Fibroblast of mammary gland (primary cell): Measurements from ENCODE around the gene RASL11B.

Experiments used
- DNase-seq: peaks from one replicate; pipeline ENCODE4 v3.0.0-alpha.2; 2010; ENCODE audit warnings: low read depth
- H3K4me3 ChIP-seq: 2 replicates; pipeline ENCODE4 v1.5.1; 2011; ENCODE audit warnings: low read depth, mild to moderate bottlenecking, low read length, moderate library complexity; ENCODE audit not compliant: control insufficient read depth
- TF ChIP-seq, protein P1 (sequence below): conservative IDR thresholded peaks from 2 replicates; pipeline ENCODE4 v1.5.1; 2011; ENCODE audit warnings: low read depth, low read length, inconsistent platforms; ENCODE audit not compliant: control insufficient read depth, insufficient read depth

RASL11B gene

DNA sequence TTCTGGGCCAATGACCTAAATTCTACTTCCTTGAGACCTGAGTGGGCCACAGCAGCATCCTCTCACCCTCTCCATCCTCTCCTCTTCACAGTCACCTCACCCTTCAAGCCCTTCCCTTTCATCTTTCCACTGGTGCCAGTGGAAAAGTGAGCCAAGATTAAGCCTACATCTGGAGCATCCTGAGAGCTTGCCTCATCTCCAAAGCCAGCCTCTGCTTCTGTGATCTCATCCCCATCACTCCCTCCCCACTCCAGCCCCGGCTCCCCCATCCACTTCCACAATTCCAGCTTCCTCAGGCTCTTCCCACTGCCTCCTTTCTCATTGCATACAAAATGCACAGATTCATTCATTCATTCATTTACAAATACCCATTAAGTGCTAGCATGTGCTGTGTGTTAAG, 10.1 kb upstream of the RASL11B start:
- TF ChIP-seq, protein P1, sequence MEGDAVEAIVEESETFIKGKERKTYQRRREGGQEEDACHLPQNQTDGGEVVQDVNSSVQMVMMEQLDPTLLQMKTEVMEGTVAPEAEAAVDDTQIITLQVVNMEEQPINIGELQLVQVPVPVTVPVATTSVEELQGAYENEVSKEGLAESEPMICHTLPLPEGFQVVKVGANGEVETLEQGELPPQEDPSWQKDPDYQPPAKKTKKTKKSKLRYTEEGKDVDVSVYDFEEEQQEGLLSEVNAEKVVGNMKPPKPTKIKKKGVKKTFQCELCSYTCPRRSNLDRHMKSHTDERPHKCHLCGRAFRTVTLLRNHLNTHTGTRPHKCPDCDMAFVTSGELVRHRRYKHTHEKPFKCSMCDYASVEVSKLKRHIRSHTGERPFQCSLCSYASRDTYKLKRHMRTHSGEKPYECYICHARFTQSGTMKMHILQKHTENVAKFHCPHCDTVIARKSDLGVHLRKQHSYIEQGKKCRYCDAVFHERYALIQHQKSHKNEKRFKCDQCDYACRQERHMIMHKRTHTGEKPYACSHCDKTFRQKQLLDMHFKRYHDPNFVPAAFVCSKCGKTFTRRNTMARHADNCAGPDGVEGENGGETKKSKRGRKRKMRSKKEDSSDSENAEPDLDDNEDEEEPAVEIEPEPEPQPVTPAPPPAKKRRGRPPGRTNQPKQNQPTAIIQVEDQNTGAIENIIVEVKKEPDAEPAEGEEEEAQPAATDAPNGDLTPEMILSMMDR, result no peak

DNA sequence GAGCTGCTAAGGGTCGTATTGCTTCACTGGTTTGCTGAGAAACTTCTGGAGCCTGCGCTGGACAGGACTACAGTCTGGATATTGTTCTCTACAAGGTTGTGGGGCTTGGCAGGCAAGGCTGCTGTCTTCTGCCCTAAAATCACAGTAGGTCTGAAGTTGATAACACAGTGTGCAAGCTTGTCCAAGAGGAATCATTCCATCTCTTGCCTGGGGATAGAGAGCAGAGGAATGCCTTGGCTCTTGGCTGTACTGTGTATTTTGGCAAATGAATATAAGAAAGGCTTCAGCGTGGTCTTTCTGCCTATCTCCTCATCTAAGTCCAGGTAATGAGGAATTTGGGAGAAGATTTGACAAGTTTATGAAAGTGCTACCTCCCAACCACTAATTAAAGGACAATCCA, 9.4 kb upstream of the RASL11B start:
- TF ChIP-seq, protein P1, result no peak
- no peak overlapping the region for H3K4me3 ChIP-seq
- no peak for DNase-seq

More for the DNA sequence above, 10.1 kb upstream of the RASL11B start:
- H3K4me3 ChIP-seq, result no peak overlapping the region
- DNase-seq, result peak; percentile 27

DNA sequence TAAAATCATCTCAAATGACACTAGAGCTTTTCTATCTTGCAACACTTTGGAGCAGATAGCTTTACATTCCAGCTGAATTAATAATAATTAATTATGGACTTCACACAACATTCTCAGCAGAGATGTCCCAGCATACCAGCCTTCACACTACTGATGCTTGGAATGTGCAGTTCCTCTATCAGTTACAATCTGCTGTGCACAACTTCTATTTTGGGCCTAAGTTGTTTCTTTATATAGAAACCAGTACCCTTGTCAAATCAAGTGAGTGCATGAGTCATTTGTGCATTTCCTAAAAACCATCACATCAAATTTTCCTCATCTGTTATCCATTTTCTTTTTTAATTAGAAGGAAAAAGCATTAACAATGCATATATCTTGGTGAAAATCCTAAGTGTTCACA, 8.8 kb upstream of the RASL11B start:
- TF ChIP-seq, protein P1, result no peak
- DNase-seq, result peak; percentile 59
- no peak overlapping the region for H3K4me3 ChIP-seq

DNA sequence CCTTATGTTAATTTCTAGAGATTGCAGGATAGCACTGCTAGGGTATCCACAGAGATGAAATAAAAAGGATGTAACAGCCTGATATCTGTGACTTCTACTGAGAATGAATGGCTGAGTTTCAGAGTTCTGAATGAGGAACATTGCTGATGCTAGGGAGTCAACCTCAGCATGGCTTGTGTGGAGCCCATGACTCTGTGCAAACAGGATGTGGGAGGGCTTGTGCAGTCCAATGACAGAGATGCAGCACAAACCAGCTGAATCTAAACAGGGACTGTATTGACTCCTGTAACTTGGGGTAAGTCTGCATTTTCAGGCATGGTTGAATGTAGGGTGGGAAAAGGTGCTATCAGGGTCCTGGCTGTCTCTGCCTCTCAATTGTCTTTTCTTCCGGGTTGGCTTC, 5.3 kb upstream of the RASL11B start:
- no peak overlapping the region for H3K4me3 ChIP-seq
- no peak for DNase-seq
- TF ChIP-seq, protein P1, result no peak

DNA sequence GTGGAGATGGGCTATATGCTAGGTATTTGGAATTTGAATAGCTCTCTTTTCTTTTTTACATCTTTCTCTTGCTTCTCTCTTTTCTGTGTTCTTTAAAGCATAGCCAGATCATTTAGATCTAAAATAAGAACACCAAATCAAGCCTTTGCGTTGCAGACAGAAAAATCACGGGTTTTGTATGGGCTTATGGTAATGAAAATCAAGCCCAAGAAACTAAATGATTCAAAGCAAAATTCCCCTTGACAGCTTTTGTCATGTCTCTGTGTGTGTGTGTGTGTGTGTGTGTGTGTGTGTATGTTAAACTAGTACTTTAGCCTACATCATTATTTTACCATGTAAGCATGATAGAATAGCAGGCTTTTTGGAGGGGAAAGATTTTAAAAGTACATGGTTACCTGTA, 1.8 kb upstream of the RASL11B start:
- no peak overlapping the region for H3K4me3 ChIP-seq
- TF ChIP-seq, protein P1, result no peak
- DNase-seq, result no peak

DNA sequence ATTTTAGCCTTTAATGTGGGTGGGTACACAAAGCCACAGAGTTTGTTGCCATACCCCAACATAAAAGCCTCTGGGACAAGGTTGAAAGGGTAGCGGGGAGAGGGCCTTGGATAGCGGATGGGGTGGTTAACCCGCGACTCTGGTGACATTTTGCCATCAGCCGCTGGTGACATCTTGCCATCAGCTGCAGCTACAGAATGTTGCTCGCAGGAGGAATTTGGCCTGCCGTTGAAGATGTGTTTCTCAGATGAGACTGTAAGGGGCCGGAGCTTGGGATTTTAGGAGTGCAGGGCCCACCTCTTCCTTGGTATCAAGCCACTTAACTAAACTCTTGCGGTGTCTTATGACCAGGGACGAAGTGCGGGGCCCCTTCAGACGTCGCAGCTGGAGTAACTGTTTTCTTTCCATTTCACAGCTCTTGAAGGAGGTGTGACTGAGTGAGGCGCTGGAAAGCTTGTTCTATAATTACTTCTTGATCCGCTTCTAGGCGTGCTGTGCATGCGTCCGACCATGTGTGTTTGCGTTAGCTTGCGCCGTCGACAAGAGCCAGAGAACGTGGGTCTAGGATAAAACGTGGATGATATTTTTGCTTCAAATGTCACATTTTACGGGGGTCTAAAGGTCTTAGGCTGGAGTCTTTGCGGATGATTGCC, 820 bp upstream of the RASL11B start:
- TF ChIP-seq, protein P1, result no peak
- peak overlapping the region; percentile 52 for H3K4me3 ChIP-seq
- DNase-seq, result no peak

DNA sequence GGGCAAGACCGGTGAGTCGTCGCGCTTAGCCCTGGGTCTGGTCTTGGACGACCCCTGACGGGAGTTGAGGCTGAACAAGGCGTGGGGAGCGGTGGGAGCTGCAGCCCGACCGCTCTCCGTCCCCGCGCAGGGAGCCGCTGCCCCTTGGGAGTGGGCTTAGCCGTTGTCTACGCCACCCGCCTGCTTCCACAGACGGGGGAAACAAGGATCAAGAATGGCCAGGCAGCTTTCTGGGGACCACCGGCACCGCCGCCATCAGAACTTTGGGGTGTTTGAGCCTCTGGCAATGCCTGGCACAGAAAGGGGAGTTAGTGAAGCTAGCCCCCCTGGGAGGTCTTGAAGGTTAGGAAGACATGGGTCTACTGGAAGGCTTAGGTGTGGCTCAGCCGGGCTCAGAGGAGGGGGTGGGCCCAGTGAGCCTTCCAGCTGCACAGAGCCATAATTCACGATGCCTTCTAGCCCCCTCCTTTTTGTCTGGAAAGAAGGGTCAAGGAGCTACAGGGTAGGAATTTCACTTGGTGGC, 583 bp downstream of the RASL11B start:
- peak overlapping the region; percentile 45 for H3K4me3 ChIP-seq

More for the DNA sequence above, 583 bp downstream of the RASL11B start:
- TF ChIP-seq, protein P1, result no peak
- DNase-seq, result no peak
